ENCODE data around the gene TMEM39B. TPM values are rescaled to one million over a fixed set of nuclear protein-coding genes. Genes with fewer than 3 reads are reported as not detected.
"Not testable (repeated sequence)": the region's sequence is repeated elsewhere in the genome, so short reads cannot be mapped to it uniquely, and the experiment has no call there.

Gene TMEM39B
- total RNA-seq, 1 experiment from 2014 or later: 4.3 TPM

DNA sequence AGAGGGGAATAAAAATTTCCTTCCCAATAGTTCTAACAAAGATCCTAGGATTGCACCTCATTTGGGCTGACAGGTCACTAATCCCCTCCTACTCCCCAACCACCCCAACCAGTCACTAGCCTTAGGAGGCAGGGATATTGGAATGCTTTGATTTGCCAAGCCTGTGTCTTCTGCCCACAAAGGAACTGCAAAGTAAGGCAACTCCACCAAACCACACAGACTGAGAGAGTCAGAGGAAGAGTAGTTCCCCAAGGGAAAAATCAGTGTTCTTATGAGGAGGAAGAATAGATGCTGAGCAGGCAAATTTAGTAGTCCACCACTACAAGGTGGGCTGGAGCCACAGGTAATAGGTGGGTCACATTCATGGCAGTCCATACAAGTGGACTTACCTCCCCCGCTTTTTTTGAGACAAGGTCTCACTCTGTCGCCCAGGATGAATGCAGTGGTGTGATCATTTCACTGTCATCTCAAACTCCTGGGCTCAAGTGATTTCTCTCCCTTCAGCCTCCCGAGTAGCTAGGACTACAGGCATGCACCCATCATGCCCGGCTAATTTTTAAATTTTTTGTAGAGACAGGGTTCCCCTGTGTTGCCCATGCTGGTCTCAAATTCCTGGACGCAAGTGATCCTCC lies 3.7 kb upstream of the TMEM39B start:
- DNase-seq (ENCODE audit: low read depth): peak; percentile 30

DNA sequence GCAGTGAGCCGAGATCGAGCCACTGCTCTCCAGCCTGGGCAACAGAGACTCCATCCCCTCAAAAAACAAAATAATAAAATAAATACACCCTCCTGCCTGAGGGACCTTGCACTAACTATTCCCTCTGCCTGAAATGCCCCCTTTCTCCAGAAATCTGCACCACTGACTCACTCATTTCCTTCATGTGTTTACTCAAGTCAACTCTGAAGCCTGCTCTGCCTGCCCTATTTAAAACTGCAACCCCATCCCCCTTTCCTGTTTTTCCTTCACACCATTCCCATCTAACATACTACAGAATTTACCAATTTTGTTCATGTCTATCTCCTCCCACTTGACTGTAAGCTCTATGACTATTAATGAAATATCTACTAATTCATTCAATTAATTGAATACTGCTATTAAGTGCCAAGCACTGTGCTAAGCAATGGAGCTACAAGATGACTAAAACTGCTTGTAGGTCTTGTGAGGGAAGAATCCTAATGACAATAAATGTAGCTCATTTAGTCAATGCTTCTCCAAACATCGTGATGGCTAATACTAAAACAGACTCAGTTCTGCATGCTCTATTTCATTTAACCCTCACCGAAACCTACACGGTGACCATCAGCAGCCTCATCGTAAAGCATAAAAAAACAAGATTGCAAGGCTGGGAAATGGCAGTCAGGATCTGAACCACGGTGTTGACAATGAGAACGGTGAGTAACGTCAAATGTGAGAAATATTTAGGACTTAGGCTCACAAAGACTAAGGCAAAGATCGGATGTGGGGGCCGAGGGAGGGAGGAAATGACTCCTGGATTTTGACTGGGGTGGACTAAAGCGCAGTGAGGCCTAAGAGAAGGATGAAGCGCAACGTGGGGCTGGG lies 749 bp upstream of the TMEM39B start:
- DNase-seq (ENCODE audit: low read depth): peak; percentile 62

DNA sequence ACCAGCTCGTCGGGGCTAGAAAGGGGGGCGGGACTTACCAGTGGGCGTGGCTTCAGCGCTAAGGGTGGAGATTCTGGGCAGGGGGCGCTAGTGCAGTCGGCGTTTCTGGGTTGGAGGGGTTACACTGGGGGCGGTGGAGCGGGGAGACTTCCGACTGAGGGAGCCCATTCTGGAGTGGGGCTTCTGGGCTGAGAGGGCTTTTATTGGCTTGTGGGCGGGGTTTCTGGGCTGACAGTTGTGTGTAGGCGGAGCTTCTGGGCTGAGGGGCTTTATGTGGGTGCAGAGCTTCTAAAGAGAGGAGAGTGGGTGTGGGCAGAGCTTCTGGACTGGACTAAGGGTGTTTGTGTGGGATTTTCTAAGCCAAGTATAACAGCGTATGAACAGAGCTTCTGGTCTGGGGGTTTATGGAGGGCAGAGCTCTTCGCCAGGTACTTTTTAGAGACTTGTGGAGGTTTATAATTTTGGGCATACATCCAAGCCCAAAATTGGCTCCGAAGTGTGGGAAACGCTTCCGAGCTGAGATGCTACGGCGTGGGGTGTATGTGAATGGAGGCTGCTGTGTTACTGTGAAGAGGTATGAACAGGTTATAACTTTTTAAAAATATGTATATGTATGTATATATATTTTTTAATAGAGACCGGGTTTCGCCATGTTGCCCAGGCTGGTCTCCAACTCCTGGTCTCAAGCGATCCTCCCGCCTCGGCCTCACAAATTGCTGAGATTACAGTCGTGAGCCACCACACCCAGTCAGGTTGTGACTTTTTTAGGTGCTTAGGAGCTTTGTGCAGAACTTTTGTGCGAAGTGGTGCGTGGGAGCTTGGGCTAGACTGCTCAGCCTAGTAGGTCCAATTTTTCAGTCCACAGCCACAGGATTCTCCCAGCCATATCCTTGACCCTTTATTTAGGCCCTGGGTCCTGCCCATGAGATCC lies 825 bp downstream of the TMEM39B start:
- DNase-seq (ENCODE audit: low read depth): no peak

DNA sequence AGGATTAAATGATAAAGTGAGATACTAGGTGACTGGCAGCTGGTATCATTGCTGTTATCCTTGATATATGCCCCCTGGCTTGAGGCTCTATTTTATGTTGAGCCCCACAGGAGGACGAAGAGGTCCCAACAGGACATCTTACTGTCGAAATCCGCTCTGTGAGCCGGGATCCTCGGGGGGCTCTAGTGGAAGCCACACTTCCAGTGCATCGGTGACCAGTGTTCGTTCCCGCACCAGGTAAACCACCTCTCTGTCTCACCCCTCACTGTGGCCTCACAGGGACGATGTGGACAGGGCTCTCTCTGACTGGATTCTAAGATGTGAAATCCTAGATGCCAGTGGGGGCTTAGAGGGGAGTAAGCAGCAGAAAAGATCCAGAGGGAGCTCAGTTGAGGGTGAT lies 2.1 kb downstream of the TMEM39B start:
- no peak for DNase-seq (ENCODE audit: low read depth)

DNA sequence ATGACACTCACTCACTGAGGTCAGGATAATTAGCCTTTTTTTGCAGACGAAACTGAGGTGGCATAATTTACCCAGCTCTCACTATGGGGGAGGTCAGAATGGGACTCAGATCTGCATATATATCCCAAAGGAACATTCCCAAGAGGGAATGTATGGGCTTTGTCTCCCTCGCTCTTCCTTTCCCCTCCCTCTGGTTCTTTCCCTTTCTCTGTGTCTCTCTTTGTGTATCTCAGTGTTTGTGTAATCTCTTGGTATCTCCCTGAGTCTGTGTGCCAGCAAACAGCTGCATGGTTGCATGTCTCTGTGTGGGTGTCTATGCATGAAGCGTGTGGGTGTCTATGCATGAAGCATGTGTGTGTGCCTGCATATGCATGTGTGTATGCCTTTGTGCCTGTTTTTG lies 4.7 kb downstream of the TMEM39B start:
- no peak for DNase-seq (ENCODE audit: low read depth)

DNA sequence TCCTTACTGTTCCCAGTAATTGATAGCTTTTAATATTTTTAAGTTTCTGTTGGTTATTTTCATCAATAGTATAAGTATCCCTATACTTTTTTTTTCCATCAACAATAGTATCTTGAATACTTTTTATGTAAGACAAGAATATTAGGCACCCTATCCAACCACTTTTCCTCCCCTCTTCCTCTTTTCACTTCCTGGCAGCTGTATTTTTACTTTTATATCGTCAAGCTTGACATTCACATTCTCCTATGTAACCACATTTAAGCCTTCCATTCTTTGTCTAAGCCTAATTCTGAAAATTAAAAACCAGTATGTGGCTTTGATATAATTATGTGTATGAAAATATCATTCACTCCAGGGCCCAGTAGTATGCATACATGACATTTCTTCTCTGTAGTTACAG lies 9.3 kb downstream of the TMEM39B start:
- DNase-seq (ENCODE audit: low read depth): no peak

DNA sequence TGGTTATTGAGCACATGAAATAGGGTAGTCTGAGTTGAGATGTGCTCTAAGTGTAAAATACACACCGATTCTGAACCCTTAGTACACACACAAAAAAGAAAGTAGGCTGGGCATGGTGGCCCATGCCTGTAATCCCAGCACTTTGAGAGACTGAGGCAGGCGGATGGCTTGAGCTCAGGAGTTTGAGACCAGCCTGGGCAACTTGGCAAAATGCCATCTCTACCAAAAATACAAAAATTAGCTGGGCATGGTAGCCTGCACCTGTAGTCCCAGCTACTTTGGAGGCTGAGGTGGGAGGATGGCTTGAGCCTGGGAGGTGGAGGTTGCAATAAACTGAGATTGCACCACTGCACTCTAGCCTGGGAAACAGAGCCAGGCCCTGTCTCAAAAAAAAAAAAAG lies 13.6 kb downstream of the TMEM39B start:
- DNase-seq (ENCODE audit: low read depth): not testable (repeated sequence)

DNA sequence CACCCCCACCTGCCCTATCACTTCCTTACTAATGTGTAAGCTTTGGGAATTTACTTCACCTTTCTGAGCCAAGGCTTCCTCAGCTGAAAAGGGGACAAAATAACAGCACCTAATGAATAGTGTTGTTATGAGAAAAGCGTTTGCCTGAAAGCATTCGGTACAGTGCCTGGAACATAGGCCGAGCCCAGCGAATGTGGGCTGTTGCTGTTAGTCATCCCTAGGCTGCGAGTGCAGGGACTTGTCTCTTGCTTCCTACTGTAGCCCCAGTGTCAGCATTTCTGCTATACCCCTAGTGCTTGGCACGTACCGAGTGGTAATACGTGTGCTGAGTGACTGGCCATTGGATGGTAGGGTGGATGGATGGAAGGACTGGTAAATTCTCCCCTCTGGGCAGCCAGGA lies 18.4 kb downstream of the TMEM39B start:
- no peak for DNase-seq (ENCODE audit: low read depth)

DNA sequence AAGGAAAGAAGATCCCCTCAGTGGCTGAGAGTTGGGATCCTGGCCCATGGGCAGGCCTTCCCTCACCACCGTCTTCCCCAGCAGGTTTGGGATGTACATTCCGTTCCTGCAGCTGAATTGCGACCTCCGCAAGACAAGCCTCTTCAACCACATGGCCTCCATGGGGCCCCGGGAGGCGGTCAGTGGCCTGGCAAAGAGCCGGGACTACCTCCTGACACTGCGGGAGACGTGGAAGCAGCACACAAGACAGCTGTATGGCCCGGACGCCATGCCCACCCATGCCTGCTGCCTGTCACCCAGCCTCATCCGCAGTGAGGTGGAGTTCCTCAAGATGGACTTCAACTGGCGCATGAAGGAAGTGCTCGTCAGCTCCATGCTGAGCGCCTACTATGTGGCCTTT lies 18.9 kb downstream of the TMEM39B start:
- DNase-seq (ENCODE audit: low read depth): no peak

DNA sequence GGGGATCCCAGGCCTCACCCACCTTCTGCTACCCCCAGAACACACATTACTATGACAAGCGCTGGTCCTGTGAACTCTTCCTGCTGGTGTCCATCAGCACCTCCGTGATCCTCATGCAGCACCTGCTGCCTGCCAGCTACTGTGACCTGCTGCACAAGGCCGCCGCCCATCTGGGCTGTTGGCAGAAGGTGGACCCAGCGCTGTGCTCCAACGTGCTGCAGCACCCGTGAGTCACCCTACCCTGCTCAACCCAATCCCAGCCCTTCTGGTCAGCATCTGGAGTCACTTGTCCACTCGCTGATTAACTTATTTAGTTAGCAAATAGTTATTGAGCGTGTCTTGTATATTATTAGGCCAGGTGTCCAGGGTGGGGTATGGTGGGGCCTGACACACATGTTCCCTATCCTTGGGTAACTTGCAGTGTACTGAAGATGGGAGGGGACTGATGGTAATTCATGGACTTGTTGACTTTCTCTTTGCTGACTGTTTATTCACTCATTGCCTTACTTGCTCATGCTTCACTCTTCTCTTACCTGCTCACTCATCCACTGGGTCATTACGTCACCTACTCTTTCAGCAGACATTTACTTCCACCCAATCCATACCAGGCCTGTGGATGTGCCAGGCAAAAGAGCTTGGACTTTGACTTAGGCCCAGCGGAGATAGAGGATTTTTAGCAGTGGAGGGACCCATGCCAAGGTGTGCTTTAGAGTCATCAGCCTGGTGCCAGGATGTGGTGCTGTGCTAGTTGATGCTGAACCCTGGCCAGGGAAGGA lies 22.2 kb downstream of the TMEM39B start:
- no peak for DNase-seq (ENCODE audit: low read depth)

DNA sequence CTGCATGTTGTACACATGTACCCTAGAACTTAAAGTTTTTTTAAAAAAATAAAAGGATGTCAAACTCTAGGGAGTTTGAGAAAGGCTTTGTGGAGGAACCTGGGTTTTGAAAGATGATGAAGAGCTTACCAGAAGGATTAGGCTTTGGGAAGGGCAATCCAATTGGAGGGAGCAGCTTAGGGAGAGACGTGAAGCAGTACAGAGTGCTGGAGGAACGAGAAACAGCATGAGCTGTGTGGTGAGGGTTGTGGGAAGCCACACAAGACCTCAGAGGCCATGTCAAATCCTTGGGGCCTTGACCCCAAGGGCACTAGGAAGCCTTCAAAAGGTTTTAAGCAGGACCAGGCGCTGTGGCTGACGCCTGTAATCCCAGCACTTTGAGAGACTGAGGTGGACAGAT lies 26.7 kb downstream of the TMEM39B start:
- DNase-seq (ENCODE audit: low read depth): no peak

DNA sequence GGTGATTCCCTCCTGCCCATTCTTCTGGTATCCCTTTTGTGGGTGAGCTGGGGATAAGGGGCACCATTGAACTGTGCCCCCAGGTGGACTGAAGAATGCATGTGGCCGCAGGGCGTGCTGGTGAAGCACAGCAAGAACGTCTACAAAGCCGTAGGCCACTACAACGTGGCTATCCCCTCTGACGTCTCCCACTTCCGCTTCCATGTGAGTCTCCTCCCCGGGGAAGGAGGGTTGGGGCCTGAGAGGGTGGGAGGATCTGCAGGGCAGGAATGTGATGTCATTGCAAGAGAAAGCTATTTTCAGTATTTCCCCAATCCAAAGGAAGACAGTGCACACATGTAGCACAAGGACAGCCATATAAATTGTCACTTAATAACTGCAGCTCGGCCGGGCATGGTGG lies 27.6 kb downstream of the TMEM39B start:
- DNase-seq (ENCODE audit: low read depth): no peak

DNA sequence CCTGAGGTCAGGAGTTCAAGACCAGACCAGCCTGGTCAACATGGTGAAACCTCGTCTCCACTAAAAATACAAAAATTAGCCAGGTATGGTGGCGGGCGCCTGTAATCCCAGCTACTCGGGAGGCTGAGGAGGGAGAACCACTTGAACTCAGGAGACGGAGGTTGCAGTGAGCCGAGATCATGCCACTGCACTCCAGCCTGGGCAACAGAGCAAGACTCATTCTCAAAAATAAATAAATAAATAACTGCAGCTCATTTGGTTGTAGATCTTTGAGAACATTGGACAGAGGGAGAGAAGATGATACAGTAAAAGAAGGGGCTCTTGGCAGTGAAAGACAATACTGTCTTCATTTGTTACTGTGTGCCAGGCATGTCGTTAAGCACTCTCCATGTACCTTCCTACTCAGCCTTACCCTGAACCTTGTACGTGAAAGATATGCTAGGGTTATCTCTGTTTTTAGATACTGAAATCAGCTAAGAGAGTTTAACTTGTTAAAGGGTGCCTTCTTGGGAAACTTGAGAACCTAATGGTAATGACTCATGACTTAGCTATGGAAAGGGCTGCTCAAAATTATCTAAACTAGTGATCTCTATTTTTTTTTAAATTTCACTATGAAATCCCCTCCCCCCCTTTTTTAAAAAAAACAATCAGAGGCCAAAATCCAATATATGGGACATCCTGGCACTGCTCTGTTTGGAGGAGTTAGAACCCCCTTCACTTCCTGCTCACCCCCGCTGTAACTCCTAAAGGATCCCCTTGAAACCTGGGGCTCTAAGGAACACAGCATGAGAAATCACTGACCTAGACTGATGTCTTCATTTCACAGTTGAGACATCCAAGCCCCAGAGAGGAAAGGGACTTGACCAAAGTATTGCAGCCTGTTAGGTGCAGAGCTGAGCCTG lies 28.3 kb downstream of the TMEM39B start:
- DNase-seq (ENCODE audit: low read depth): peak; percentile 25

DNA sequence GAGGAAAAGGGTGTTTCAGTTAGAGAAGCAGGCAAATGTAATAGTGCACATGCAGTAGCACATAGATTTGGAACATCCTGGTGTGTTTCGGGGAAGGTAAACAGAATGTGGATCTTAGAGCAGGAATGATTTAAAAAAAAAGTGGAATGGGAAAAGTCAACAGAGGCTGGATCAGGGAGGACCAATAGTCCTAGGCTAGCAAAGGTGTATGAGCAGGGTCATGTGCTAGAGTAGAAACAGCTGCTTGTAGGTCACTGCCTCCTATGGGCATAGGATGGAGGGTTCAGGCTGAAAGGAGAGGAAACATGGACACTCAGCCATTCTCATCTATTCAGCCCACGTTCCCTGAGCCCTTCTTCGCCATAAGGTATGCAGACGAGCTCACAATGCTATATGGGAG lies 31.4 kb downstream of the TMEM39B start:
- DNase-seq (ENCODE audit: low read depth): no peak

DNA sequence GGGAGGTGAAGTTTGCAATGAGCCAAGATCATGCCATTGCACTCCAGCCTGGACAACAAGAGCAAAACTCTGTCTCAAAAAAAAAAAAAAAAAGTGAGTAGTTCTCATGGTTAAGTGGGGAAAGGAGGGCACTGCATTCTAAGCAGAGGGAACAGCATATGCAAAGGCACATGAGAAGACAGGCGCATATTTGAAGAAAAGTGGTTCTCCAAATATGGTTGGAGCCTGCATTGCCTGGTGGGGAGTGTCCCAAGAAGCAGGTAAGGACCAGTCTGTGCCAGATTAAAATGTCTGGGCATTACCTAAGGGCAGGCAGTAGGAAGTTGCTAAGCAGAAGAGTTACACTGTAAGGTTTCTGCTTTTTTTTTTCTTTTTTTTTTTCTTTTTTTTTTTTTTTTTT lies 32.6 kb downstream of the TMEM39B start:
- DNase-seq (ENCODE audit: low read depth): no peak

DNA sequence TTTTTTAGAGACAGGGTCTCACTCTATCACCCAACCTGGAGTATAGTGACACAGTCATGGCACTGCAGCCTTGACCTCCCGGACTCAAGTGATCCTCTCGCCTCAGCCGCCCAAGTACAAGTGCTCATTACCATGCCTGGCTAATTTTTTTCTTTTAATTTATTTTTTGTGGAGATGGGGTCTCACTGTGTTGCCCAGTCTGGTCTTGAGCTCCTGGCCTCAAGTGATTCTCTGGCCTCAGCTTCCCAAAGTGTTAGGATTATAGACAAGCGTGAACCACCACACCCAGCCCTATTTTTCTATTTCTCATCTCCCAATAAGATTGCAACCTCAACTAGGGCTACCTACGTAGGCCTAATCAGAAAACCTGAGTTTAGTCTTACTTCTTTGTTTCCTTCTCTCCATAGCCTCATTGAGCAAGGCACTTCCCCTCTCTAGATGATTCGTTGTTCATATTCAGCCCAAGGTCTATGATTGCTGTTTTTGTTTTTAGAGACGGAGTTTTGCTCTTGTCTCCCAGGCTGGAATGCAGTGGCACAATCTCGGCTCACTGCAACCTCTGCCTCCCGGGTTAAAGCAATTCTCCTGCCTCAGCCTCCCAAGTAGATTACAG lies 34.0 kb downstream of the TMEM39B start:
- DNase-seq (ENCODE audit: low read depth): no peak

DNA sequence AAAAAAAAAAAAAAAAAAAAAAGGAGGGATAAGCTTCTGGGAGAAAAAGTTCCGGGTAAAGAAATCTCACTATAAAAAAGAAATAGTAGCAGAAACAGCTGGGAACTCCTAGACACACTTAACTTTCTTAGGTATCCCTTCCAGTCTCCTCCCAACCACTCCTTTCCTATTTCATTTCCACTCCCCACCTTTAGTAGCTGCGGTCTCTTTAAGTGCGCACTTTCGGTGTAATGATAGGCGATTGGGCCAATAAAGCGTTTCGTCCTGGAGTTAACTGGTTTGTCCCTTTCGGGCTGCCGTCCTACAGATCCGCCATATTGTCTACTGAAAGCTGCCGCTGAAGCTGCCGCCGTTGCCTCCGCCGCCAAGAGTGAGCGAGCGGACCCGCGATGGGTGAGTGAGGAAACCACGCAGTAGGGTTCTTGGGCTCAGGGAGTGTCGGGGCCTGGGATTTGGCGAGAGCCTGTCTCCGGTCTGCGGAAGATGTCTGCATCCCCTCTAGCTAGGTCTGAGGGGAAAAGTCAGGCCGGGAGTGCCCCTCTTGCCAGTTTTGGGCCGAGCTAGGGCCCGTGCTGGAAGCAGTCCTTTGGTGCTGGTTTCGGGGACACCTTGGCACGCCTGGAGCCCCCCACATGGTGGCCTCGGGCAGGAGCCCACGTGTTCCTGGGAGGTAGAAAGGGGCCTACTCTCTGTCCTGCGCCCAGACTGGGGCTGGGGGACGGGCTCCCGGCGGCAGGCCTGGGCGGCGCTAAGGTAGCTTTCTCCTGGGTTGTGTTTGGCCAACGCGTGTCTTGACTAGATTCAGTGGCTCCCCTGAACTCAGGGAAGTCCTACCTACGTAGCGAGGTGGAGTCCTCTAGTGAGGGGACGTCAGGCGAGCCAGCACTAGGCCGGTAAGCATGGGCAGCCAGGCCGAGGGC lies 35.3 kb downstream of the TMEM39B start, which contains the start of gene KPNA6:
Gene KPNA6 (plus strand): TSS at position 315 of the 920 bp plus-strand sequence. CDS start 75 bp downstream, at position 390.
- DNase-seq (ENCODE audit: low read depth): peak; percentile 96

DNA sequence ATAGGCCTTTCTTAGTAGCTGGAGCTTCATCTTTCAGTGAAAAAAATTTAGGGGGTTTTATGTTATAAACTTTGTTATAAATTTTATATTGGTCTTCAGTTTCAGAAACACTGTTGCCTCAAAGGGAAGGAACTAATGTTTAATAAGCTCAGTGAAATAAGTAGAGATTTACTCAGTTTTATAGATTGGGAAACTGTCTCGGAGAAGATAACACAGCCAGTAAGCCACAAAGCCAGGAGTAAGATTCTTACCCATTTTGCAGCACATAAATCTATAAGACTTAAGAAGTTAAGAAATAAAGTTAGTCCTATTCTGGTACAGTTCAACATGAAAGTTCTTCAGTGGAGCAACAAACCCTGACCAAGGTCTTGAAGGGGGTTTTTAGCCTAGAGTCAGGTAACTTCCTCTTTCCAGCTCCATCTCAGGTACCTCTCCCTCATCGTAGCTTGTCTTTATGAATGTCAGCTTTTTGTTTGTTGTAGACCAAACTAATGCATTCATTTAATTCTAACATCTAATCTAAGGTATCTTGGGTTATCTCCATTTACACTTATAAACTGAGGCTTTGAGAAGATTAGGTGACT lies 38.4 kb downstream of the TMEM39B start:
- no peak for DNase-seq (ENCODE audit: low read depth)

All from Daoy (cell line).